HCT116 (cell line): ENCODE measurements around the gene SLC7A1. TPM values are rescaled to one million over a fixed set of nuclear protein-coding genes. Genes with fewer than 3 reads are reported as not detected.

Source experiments
- ATAC-seq: fragments of 200-7000 bp; cut with Tn5 transposase; 2 replicates; pipeline ENCODE4 v1.9.1; 2020; ENCODE audit warnings: mild to moderate bottlenecking, moderate library complexity
- BruUV-seq: library from RNA; stranded (reverse); fragments of 400-500 nt; replicated peaks from 2 replicates; lab custom pipeline; 2021; lab: Mats Ljungman, UMichigan
- CTCF ChIA-PET: fragments of 300-600 bp; sonication (Branson Sonifier 250); formaldehyde crosslinking; loops from one replicate; lab custom pipeline; 2021; ENCODE audit warnings: antibody characterized with exemption; lab: Charles Lee
- POLR2A ChIA-PET: fragments of 300-600, 350-600 bp; sonication (Branson Sonifier 250); formaldehyde crosslinking; loops from one replicate; lab custom pipeline; 2021; ENCODE audit warnings: antibody characterized with exemption; lab: Charles Lee
- RAD21 ChIA-PET, 2 experiments: fragments of 300-600 bp; sonication (Branson Sonifier 250); formaldehyde crosslinking; loops; one replicate each; lab custom pipeline; 2023; ENCODE audit warnings: low total read pairs in 2 of 2; ENCODE audit not compliant: uncharacterized antibody in 2 of 2, unreplicated experiment in 2 of 2, low non-redundant PET in 1 of 2; lab: Charles Lee
- DNase-seq: peaks from one replicate; pipeline ENCODE4 v3.0.0-alpha.2; 2010; ENCODE audit warnings: low read depth, low spot score
- H2AFZ ChIP-seq: fragments of 200-600 bp; shearing (Covaris generic), sonication (generic); 2 replicates; pipeline ENCODE4 v1.6.1; 2017; ENCODE audit warnings: low read depth, mixed run types, mixed read lengths, antibody characterized with exemption, low read length; ENCODE audit not compliant: poor library complexity, severe bottlenecking
- H3K27ac ChIP-seq: 2 replicates; pipeline ENCODE4 v1.5.1; 2012; ENCODE audit warnings: low read depth, low read length
- H3K27me3 ChIP-seq: fragments of 200-600 bp; sonication (generic); 2 replicates; pipeline ENCODE4 v1.6.1; 2016; ENCODE audit warnings: mixed run types, low read length, mixed read lengths; ENCODE audit not compliant: insufficient read depth
- H3K36me3 ChIP-seq, 2 experiments: fragments of 200-500 bp in 1 of 2; fragments of 200-600 bp in 1 of 2; sonication (Bioruptor generic) in 1 of 2; sonication (generic) in 1 of 2; 2 replicates each; pipeline versions ENCODE4 v1.5.1 to v1.6.1; 2014 to 2016; ENCODE audit warnings: low read length in 2 of 2, inconsistent platforms in 1 of 2, mixed read lengths in 1 of 2, mixed run types in 1 of 2; ENCODE audit not compliant: insufficient read depth in 2 of 2, control insufficient read depth in 1 of 2
- H3K4me1 ChIP-seq, 2 experiments: fragments of 200-600 bp in 1 of 2; sonication (generic) in 1 of 2; 2 replicates each; pipeline versions ENCODE4 v1.5.1 to v1.6.1; 2012 to 2017; ENCODE audit warnings: low read length in 2 of 2, inconsistent platforms in 1 of 2, mild to moderate bottlenecking in 1 of 2, mixed read lengths in 1 of 2, mixed run types in 1 of 2, moderate library complexity in 1 of 2; ENCODE audit not compliant: insufficient read depth in 2 of 2, control insufficient read depth in 1 of 2
- H3K4me2 ChIP-seq: fragments of 200-600 bp; sonication (generic); 2 replicates; pipeline ENCODE4 v1.6.1; 2017; ENCODE audit warnings: mixed run types, low read length, mixed read lengths
- H3K4me3 ChIP-seq, 2 experiments: fragments of 200-600 bp in 1 of 2; sonication (generic) in 1 of 2; replicated peaks in 1 of 2; 2 replicates each; pipeline ENCODE4 v1.5.1; 2011 to 2016; ENCODE audit warnings: low read length in 2 of 2, control low read depth in 1 of 2, low read depth in 1 of 2, mild to moderate bottlenecking in 1 of 2, mixed read lengths in 1 of 2, mixed run types in 1 of 2
- H3K79me2 ChIP-seq: fragments of 200-600 bp; sonication (generic); 2 replicates; pipeline ENCODE4 v1.6.1; 2017; ENCODE audit warnings: mild to moderate bottlenecking, mixed run types, low read length, moderate library complexity, mixed read lengths; ENCODE audit not compliant: insufficient read depth
- H3K9ac ChIP-seq: fragments of 200-600 bp; sonication (generic); 2 replicates; pipeline ENCODE4 v1.6.1; 2016; ENCODE audit warnings: low read length, mixed read lengths
- H3K9me2 ChIP-seq: fragments of 200-600 bp; sonication (generic), shearing (Covaris generic); 2 replicates; pipeline ENCODE4 v1.6.1; 2017; ENCODE audit warnings: mixed run types, mild to moderate bottlenecking, moderate library complexity; ENCODE audit not compliant: insufficient read depth
- H3K9me3 ChIP-seq, 2 experiments: fragments of 200-500 bp in 1 of 2; fragments of 200-600 bp in 1 of 2; sonication (Bioruptor generic) in 1 of 2; sonication (generic) in 1 of 2; 2 replicates each; pipeline ENCODE4 v1.6.1; 2014 to 2017; ENCODE audit warnings: low read length in 2 of 2, mixed read lengths in 2 of 2, inconsistent platforms in 1 of 2, low read depth in 1 of 2, mild to moderate bottlenecking in 1 of 2, mixed run types in 1 of 2, moderate library complexity in 1 of 2; ENCODE audit not compliant: control insufficient read depth in 1 of 2, insufficient read depth in 1 of 2
- H4K20me1 ChIP-seq: fragments of 200-600 bp; sonication (generic), shearing (Covaris generic); 2 replicates; pipeline ENCODE4 v1.6.1; 2017; ENCODE audit warnings: mixed run types, mild to moderate bottlenecking, moderate library complexity; ENCODE audit not compliant: insufficient read depth
- CEBPB ChIP-seq: IDR thresholded peaks from 2 replicates; pipeline ENCODE4 v1.6.1; 2012; ENCODE audit warnings: low read depth
- RAD21 ChIP-seq: IDR thresholded peaks from 2 replicates; pipeline ENCODE4 v1.6.1; 2012; ENCODE audit warnings: low read depth, mild to moderate bottlenecking
- SRF ChIP-seq: IDR thresholded peaks from 2 replicates; pipeline ENCODE4 v1.6.1; 2012; ENCODE audit warnings: low read depth
- TCF7L2 ChIP-seq: IDR thresholded peaks from 2 replicates; pipeline ENCODE4 v1.7.0; 2011; ENCODE audit warnings: borderline replicate concordance, inconsistent platforms; ENCODE audit not compliant: insufficient read depth, insufficient read length; ENCODE audit errors: extremely low read depth
- YY1 ChIP-seq: IDR thresholded peaks from 2 replicates; pipeline ENCODE4 v1.6.1; 2011; ENCODE audit warnings: low read length, low read depth, moderate library complexity, mild to moderate bottlenecking; ENCODE audit not compliant: insufficient replicate concordance; ENCODE audit errors: extremely low read depth
- ZNF274 ChIP-seq: fragments of 200-500 bp; sonication (Bioruptor generic); IDR thresholded peaks from 2 replicates; pipeline ENCODE4 v1.6.1; 2014; ENCODE audit warnings: mild to moderate bottlenecking, low read depth, low read length, inconsistent platforms
- intact Hi-C: fragments of 100-400 bp; cut with micrococcal nuclease; formaldehyde crosslinking; loops from 2 replicates; pipeline ENCODE4 v1.10.0; 2022
- total RNA-seq: library from RNA; stranded (reverse); gene quantifications from one replicate; pipeline ENCODE4 v1.2.1, GENCODE V29; 2021; ENCODE audit not compliant: unreplicated experiment
- TF ChIP-seq, protein P1 (sequence below): IDR thresholded peaks from 2 replicates; pipeline ENCODE4 v1.6.1; 2011; ENCODE audit warnings: mild to moderate bottlenecking, low read length, moderate library complexity; ENCODE audit not compliant: insufficient replicate concordance; ENCODE audit errors: extremely low read depth

Gene SLC7A1
- total RNA-seq, 1 experiment from 2014 or later, result 124 TPM

DNA sequence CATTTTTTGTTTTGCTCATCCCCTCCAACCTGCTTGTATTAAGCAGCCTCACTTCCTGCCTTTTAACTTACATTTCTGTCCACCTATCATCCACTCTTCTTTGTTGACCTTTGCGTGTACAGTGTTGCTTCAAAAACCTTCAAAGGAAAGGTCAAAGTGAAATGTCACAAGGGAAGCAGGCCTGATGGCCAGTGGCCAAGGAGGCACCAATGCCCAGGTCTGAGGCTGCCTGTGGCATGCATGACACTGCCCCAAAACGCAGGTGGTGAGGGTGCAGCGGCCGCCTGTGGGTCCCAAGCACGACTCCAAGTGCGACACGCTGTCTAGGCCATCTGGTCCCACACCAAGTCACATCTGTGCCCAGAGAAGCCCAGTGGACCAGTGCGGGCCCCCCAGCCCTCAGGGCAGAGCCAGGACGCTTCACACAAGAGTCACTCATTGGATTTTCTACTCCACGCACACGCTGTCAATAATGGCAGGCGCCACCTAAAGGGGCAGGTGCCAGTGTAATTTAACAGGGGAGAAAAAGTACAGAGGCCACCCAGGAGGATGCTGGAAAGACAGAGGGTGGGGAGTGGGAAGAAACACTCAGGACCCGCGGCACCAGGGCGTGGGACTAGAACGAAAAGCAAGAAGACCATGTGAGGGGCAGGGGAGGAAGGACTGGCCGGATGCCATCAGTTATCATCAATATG lies 23.5 kb downstream of the SLC7A1 start (continued):
- TF ChIP-seq, protein P1, sequence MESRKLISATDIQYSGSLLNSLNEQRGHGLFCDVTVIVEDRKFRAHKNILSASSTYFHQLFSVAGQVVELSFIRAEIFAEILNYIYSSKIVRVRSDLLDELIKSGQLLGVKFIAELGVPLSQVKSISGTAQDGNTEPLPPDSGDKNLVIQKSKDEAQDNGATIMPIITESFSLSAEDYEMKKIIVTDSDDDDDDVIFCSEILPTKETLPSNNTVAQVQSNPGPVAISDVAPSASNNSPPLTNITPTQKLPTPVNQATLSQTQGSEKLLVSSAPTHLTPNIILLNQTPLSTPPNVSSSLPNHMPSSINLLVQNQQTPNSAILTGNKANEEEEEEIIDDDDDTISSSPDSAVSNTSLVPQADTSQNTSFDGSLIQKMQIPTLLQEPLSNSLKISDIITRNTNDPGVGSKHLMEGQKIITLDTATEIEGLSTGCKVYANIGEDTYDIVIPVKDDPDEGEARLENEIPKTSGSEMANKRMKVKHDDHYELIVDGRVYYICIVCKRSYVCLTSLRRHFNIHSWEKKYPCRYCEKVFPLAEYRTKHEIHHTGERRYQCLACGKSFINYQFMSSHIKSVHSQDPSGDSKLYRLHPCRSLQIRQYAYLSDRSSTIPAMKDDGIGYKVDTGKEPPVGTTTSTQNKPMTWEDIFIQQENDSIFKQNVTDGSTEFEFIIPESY, result no peak
- TF ChIP-seq CEBPB (no peak), RAD21 (no peak), ZNF274 (no peak), TCF7L2 (no peak), SRF (no peak)
- TF ChIP-seq, all 23 proteins: peak for 0

DNA sequence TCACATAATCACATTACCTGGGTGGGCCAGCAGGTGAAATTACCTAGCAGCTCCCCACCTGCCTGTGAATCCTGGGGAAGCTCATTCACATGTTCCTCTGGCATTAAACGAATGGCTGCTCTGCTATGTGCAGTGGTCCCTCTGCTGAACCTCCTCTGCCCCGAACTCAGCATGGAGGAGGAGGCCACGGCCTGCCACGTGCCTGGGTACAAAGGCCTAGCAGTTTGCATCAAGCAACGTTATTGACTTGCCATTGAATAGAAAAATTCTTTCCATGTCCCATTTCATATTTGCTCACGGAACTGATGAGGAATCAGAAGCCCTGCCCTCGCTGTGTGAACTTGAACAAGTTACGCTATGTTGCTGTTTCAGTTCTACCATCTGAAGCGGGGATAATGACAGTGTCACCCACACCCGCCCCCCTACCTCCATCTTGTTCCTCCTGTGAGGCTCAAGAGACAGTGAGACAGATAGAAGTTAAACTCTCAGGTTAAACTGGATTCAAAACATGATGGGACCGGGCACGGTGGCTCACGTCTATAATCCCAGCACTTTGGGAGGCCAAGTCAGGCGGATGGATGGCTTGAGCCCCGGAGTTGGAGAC lies 25.3 kb downstream of the SLC7A1 start:
- no TSS peak for BruUV-seq
- POLR2A ChIA-PET, result no interaction called here

More for the DNA sequence above, 25.3 kb downstream of the SLC7A1 start:
- ChIA-PET CTCF (no interaction called here), RAD21 (no interaction called here)
- Histone ChIP-seq H3K79me2 (peaks cover 100% of the 10 kb centered on the region), H3K4me1 (no peaks in the 10 kb centered on the region), H2AFZ (no peak overlapping the region), H3K27me3 (no peaks in the 10 kb centered on the region), H3K4me2 (no peak overlapping the region), H3K9me2 (no peaks in the 10 kb centered on the region), H4K20me1 (peaks cover 11% of the 10 kb centered on the region; the same call in 1 of the 2 replicates), H3K9ac (no peak overlapping the region), H3K36me3 (no peaks in the 10 kb centered on the region; a peak in 1 of 4 replicates), H3K9me3 (no peaks in the 10 kb centered on the region), H3K27ac (no peak overlapping the region), H3K4me3 (no peak overlapping the region)
- no peak for TF ChIP-seq YY1
- intact Hi-C loops, result no loop called here
- ATAC-seq, result no peak
- no peak for DNase-seq
